ENCODE data around the gene CHML.

GRCh38 chr1:241615043-241615974, 24.9 kb downstream of the CHML start:
- TF ChIP-seq, protein P1, sequence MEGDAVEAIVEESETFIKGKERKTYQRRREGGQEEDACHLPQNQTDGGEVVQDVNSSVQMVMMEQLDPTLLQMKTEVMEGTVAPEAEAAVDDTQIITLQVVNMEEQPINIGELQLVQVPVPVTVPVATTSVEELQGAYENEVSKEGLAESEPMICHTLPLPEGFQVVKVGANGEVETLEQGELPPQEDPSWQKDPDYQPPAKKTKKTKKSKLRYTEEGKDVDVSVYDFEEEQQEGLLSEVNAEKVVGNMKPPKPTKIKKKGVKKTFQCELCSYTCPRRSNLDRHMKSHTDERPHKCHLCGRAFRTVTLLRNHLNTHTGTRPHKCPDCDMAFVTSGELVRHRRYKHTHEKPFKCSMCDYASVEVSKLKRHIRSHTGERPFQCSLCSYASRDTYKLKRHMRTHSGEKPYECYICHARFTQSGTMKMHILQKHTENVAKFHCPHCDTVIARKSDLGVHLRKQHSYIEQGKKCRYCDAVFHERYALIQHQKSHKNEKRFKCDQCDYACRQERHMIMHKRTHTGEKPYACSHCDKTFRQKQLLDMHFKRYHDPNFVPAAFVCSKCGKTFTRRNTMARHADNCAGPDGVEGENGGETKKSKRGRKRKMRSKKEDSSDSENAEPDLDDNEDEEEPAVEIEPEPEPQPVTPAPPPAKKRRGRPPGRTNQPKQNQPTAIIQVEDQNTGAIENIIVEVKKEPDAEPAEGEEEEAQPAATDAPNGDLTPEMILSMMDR (IDR thresholded peaks at IDR 0.05; ENCODE audit: insufficient read depth, low read length, poor library complexity, severe bottlenecking): no peak
- TF ChIP-seq EZH2phosphoT487 (conservative IDR thresholded peaks at IDR 0.05; ENCODE audit: low read length): no peak
